SKM-1 (cell line): ENCODE measurements around the gene ZNF775.
"Not testable (repeated sequence)": the region's sequence is repeated elsewhere in the genome, so short reads cannot be mapped to it uniquely, and the experiment has no call there.

Experiments
- DNase-seq: peaks from one replicate; lab custom pipeline; 2025; ENCODE audit not compliant: unreplicated experiment; lab: John Stamatoyannopoulos, UW

The ZNF775 gene

GRCh38 chr7:150382123-150382843 lies 3.2 kb downstream of the ZNF775 start:
- DNase-seq = no peak

- no peak for DNase-seq
These were observed 3.7 kb downstream of the ZNF775 start for GRCh38 chr7:150382844-150383225.

GRCh38 chr7:150383710-150384397 lies 4.7 kb downstream of the ZNF775 start:
- no peak for DNase-seq

- DNase-seq = peak; percentile 41
These were observed 5.5 kb downstream of the ZNF775 start for GRCh38 chr7:150384406-150385301.

GRCh38 chr7:150385302-150385723 lies 6.2 kb downstream of the ZNF775 start:
- no peak for DNase-seq

- DNase-seq = not testable (repeated sequence)
These were observed 6.8 kb downstream of the ZNF775 start for GRCh38 chr7:150385884-150386283.

GRCh38 chr7:150388306-150388705 lies 9.2 kb downstream of the ZNF775 start:
- no peak for DNase-seq

- peak; percentile 66 for DNase-seq
These were observed 9.8 kb downstream of the ZNF775 start for GRCh38 chr7:150388709-150389531.

GRCh38 chr7:150389532-150389816 lies 10.3 kb downstream of the ZNF775 start:
- no peak for DNase-seq

- DNase-seq = no peak
These were observed 11.1 kb downstream of the ZNF775 start for GRCh38 chr7:150390205-150390604.

GRCh38 chr7:150393325-150393724 lies 14.2 kb downstream of the ZNF775 start:
- no peak for DNase-seq

GRCh38 chr7:150396426-150396825 lies 17.3 kb downstream of the ZNF775 start:
- DNase-seq = no peak

GRCh38 chr7:150396851-150397260 lies 17.7 kb downstream of the ZNF775 start:
- DNase-seq = no peak

GRCh38 chr7:150397346-150398107 lies 18.4 kb downstream of the ZNF775 start:
- DNase-seq = no peak

GRCh38 chr7:150398108-150398964 lies 19.2 kb downstream of the ZNF775 start:
- DNase-seq = no peak

- no peak for DNase-seq
These were observed 19.8 kb downstream of the ZNF775 start for GRCh38 chr7:150398965-150399320.

- DNase-seq = no peak
These were observed 20.4 kb downstream of the ZNF775 start for GRCh38 chr7:150399421-150400007.

- no peak for DNase-seq
These were observed 21.1 kb downstream of the ZNF775 start for GRCh38 chr7:150400008-150400787.
